Type B pancreatic cell (in vitro differentiated cells): ENCODE data around the gene ZNF865. TPM values are rescaled to one million over a fixed set of nuclear protein-coding genes. Genes with fewer than 3 reads are reported as not detected.

Experiments
- DNase-seq: peaks from one replicate; pipeline ENCODE4 v3.0.0; 2021; ENCODE audit warnings: mixed read lengths; ENCODE audit not compliant: unreplicated experiment; ENCODE audit errors: extremely low spot score
- H3K27ac Mint-ChIP-seq: 2 replicates; pipeline ENCODE4 v1.8.0; 2021; ENCODE audit warnings: mild to moderate bottlenecking, mixed read lengths
- H3K27me3 Mint-ChIP-seq: 2 replicates; pipeline ENCODE4 v1.8.0; 2021; ENCODE audit warnings: mixed read lengths
- H3K36me3 Mint-ChIP-seq: 2 replicates; pipeline ENCODE4 v1.8.0; 2021; ENCODE audit warnings: mixed read lengths
- H3K4me1 Mint-ChIP-seq: one replicate; pipeline ENCODE4 v1.8.0; 2021; ENCODE audit warnings: mixed read lengths; ENCODE audit not compliant: unreplicated experiment
- H3K4me3 Mint-ChIP-seq: 2 replicates; pipeline ENCODE4 v1.8.0; 2021; ENCODE audit warnings: mild to moderate bottlenecking, mixed read lengths
- H3K9me3 Mint-ChIP-seq: 2 replicates; pipeline ENCODE4 v1.8.0; 2021; ENCODE audit warnings: mixed read lengths
- CTCF ChIP-seq: fragments of 200-600 bp; sonication (generic); conservative IDR thresholded peaks from 2 replicates; pipeline ENCODE4 v1.5.0; 2021; ENCODE audit warnings: antibody characterized with exemption, mild to moderate bottlenecking
- total RNA-seq: library from RNA; stranded (reverse); gene quantifications from 2 replicates; pipeline ENCODE4 v1.2.1, GENCODE V29; 2021; ENCODE audit warnings: low replicate concordance

The ZNF865 gene
- total RNA-seq, 1 donor from 2014 or later = 16.2 TPM

- Mint-ChIP-seq H3K4me3 (no peak overlapping the region), H3K27ac (no peak overlapping the region), H3K9me3 (no peaks in the 10 kb centered on the region), H3K36me3 (peaks cover 14% of the 10 kb centered on the region), H3K27me3 (no peaks in the 10 kb centered on the region), H3K4me1 (no peaks in the 10 kb centered on the region)
- no peak for TF ChIP-seq CTCF
- no peak for DNase-seq
Measured at GRCh38 chr19:55617426-55617825, 12.0 kb downstream of the ZNF865 start.

GRCh38 chr19:55618426-55618825, 13.0 kb downstream of the ZNF865 start:
- no peak overlapping the region for H3K27ac Mint-ChIP-seq

GRCh38 chr19:55619286-55619685, 13.8 kb downstream of the ZNF865 start:
- no peak for DNase-seq
- H3K4me1 Mint-ChIP-seq = peaks cover 9% of the 10 kb centered on the region
- H3K27ac Mint-ChIP-seq = no peak overlapping the region
- H3K36me3 Mint-ChIP-seq = peaks cover 8% of the 10 kb centered on the region
- TF ChIP-seq CTCF = no peak
- no peaks in the 10 kb centered on the region for H3K9me3 Mint-ChIP-seq
- no peaks in the 10 kb centered on the region for H3K27me3 Mint-ChIP-seq
- no peak overlapping the region for H3K4me3 Mint-ChIP-seq

More at GRCh38 chr19:55618426-55618825, 13.0 kb downstream of the ZNF865 start:
- no peak for DNase-seq
- TF ChIP-seq CTCF = no peak
- no peak overlapping the region for H3K4me3 Mint-ChIP-seq
- H3K36me3 Mint-ChIP-seq = peaks cover 8% of the 10 kb centered on the region
- peaks cover 1% of the 10 kb centered on the region for H3K4me1 Mint-ChIP-seq
- no peaks in the 10 kb centered on the region for H3K9me3 Mint-ChIP-seq
- H3K27me3 Mint-ChIP-seq = no peaks in the 10 kb centered on the region

GRCh38 chr19:55620410-55621204, 15.2 kb downstream of the ZNF865 start:
- Mint-ChIP-seq H3K36me3 (peaks cover 8% of the 10 kb centered on the region), H3K4me1 (peaks cover 14% of the 10 kb centered on the region), H3K27me3 (no peaks in the 10 kb centered on the region), H3K9me3 (no peaks in the 10 kb centered on the region), H3K4me3 (no peak overlapping the region), H3K27ac (no peak overlapping the region)
- TF ChIP-seq CTCF = no peak
- DNase-seq = no peak

GRCh38 chr19:55621205-55621672, 15.8 kb downstream of the ZNF865 start:
- no peak for DNase-seq
- H3K9me3 Mint-ChIP-seq = no peaks in the 10 kb centered on the region
- peaks cover 14% of the 10 kb centered on the region for H3K4me1 Mint-ChIP-seq
- no peak overlapping the region for H3K27ac Mint-ChIP-seq
- H3K36me3 Mint-ChIP-seq = peaks cover 8% of the 10 kb centered on the region
- TF ChIP-seq CTCF = no peak
- H3K4me3 Mint-ChIP-seq = no peak overlapping the region
- H3K27me3 Mint-ChIP-seq = no peaks in the 10 kb centered on the region
